GM13976 (cell line): ENCODE results near the gene LPCAT3.

Source experiments
- DNase-seq: peaks from one replicate; pipeline ENCODE4 v3.0.0; 2012; ENCODE audit warnings: low spot score
- CTCF ChIP-seq: IDR thresholded peaks from 2 replicates; pipeline ENCODE4 v1.5.1; 2012; ENCODE audit warnings: borderline replicate concordance, mild to moderate bottlenecking; ENCODE audit not compliant: insufficient read depth; ENCODE audit errors: extremely low read depth, missing control alignments, control extremely low read depth
- in situ Hi-C: fragments of 300-500 bp; cut with MboI; formaldehyde crosslinking; loops from one replicate; pipeline ENCODE4 v1.12.0; 2022; ENCODE audit warnings: low sequenced_read_pairs, mixed read lengths, inconsistent platforms; ENCODE audit not compliant: unreplicated experiment

LPCAT3 gene

GRCh38 chr12:6978188-6978587 lies 40.1 kb downstream of the LPCAT3 start:
- in situ Hi-C loops = no loop called here
- no peak for DNase-seq
- no peak for TF ChIP-seq CTCF

GRCh38 chr12:6977653-6978052 lies 40.6 kb downstream of the LPCAT3 start:
- DNase-seq = no peak
- no peak for TF ChIP-seq CTCF
- in situ Hi-C loops = no loop called here

- no peak for TF ChIP-seq CTCF
- peak; percentile 32 for DNase-seq
- in situ Hi-C loops = no loop called here
Measured at GRCh38 chr12:6975297-6976032, 42.8 kb downstream of the LPCAT3 start.

- in situ Hi-C loops = no loop called here
- no peak for DNase-seq
- TF ChIP-seq CTCF = no peak
Measured at GRCh38 chr12:6974180-6974579, 44.1 kb downstream of the LPCAT3 start.

- DNase-seq = no peak
- no peak for TF ChIP-seq CTCF
- in situ Hi-C loops = no loop called here
Measured at GRCh38 chr12:6970096-6970527, 48.2 kb downstream of the LPCAT3 start.

GRCh38 chr12:6968426-6968825 lies 49.9 kb downstream of the LPCAT3 start:
- in situ Hi-C loops = no loop called here
- no peak for DNase-seq
- TF ChIP-seq CTCF = no peak
